SK-N-SH (cell line): ENCODE data around the gene CAP2. TPM values are rescaled to one million over a fixed set of nuclear protein-coding genes. Genes with fewer than 3 reads are reported as not detected.

Experiments
- CTCF ChIA-PET: fragments of 300-600, 350-600 bp; formaldehyde crosslinking; extraction: SDS; loops from one replicate; lab custom pipeline; 2021; lab: Yijun Ruan, JAX
- POLR2A ChIA-PET: fragments of 350-600 bp; sonication (Branson Sonifier 250); formaldehyde crosslinking; extraction: SDS; loops from one replicate; lab custom pipeline; 2020; ENCODE audit warnings: antibody characterized with exemption, inconsistent platforms; lab: Yijun Ruan, JAX
- DNase-seq: peaks from one replicate; pipeline ENCODE4 v3.0.0; 2012
- H2AFZ ChIP-seq: fragments of 200-600 bp; sonication (generic); 2 replicates; pipeline ENCODE4 v1.8.1; 2016; ENCODE audit warnings: antibody characterized with exemption, mild to moderate bottlenecking, low read depth
- H3F3A ChIP-seq: fragments of 200-600 bp; sonication (generic); replicated peaks from 2 replicates; pipeline ENCODE3; 2016; ENCODE audit warnings: antibody characterized with exemption, mild to moderate bottlenecking; ENCODE audit not compliant: insufficient read depth
- H3K27ac ChIP-seq, 2 experiments: fragments of 200-500 bp in 1 of 2; fragments of 200-600 bp in 1 of 2; sonication (Bioruptor generic) in 1 of 2; sonication (generic), shearing (Covaris generic) in 1 of 2; 2 replicates each; pipeline versions ENCODE4 v1.5.1 to v1.6.1; 2014 to 2016; ENCODE audit warnings: low read depth in 2 of 2, inconsistent platforms in 1 of 2, low read length in 1 of 2, mild to moderate bottlenecking in 1 of 2, mixed read lengths in 1 of 2
- H3K27me3 ChIP-seq: fragments of 200-600 bp; sonication (generic), shearing (Covaris generic); 2 replicates; pipeline ENCODE4 v1.6.1; 2016; ENCODE audit warnings: mixed run types; ENCODE audit not compliant: insufficient read depth
- H3K36me3 ChIP-seq, 2 experiments: fragments of 200-500 bp in 1 of 2; fragments of 200-600 bp in 1 of 2; sonication (Bioruptor generic) in 1 of 2; sonication (generic) in 1 of 2; replicated peaks in 1 of 2; 2 replicates each; pipeline versions ENCODE3 to v1.5.1; 2014 to 2016; ENCODE audit warnings: low read length in 1 of 2, mild to moderate bottlenecking in 1 of 2; ENCODE audit not compliant: insufficient read depth in 2 of 2, control insufficient read depth in 1 of 2
- H3K4me1 ChIP-seq, 2 experiments: fragments of 200-500 bp in 1 of 2; fragments of 200-600 bp in 1 of 2; sonication (Bioruptor generic) in 1 of 2; sonication (generic), shearing (Covaris generic) in 1 of 2; 2 replicates each; pipeline versions ENCODE4 v1.5.1 to v1.6.1; 2014 to 2016; ENCODE audit warnings: low read depth in 1 of 2, low read length in 1 of 2, mixed run types in 1 of 2; ENCODE audit not compliant: insufficient read depth in 2 of 2, control insufficient read depth in 1 of 2
- H3K4me2 ChIP-seq: fragments of 200-600 bp; sonication (generic), shearing (Covaris generic); 2 replicates; pipeline ENCODE4 v1.6.1; 2017; ENCODE audit warnings: mixed run types
- H3K4me3 ChIP-seq, 2 experiments: fragments of 200-500 bp in 1 of 2; fragments of 200-600 bp in 1 of 2; sonication (Bioruptor generic) in 1 of 2; sonication (generic), shearing (Covaris generic) in 1 of 2; 2 replicates each; pipeline versions ENCODE4 v1.5.1 to v1.8.1; 2014 to 2016; ENCODE audit warnings: low read depth in 2 of 2, inconsistent platforms in 1 of 2, low read length in 1 of 2, mild to moderate bottlenecking in 1 of 2, mixed read lengths in 1 of 2, moderate library complexity in 1 of 2
- H3K79me2 ChIP-seq: fragments of 200-600 bp; sonication (generic); 2 replicates; pipeline ENCODE4 v1.8.1; 2017; ENCODE audit warnings: mild to moderate bottlenecking; ENCODE audit not compliant: insufficient read depth
- H3K9ac ChIP-seq: fragments of 200-600 bp; sonication (generic); 2 replicates; pipeline ENCODE4 v1.6.1; 2017; ENCODE audit warnings: mixed run types
- H3K9me2 ChIP-seq: fragments of 200-600 bp; sonication (generic); 2 replicates; pipeline ENCODE4 v1.6.1; 2017; ENCODE audit warnings: mixed run types
- H3K9me3 ChIP-seq: fragments of 200-600 bp; sonication (generic); 2 replicates; pipeline ENCODE4 v1.6.1; 2017; ENCODE audit warnings: mixed run types, mild to moderate bottlenecking, moderate library complexity
- H4K20me1 ChIP-seq: fragments of 200-600 bp; sonication (generic); 2 replicates; pipeline ENCODE4 v1.6.1; 2017; ENCODE audit warnings: mild to moderate bottlenecking, mixed run types; ENCODE audit not compliant: insufficient read depth
- CHD2 ChIP-seq: fragments of 150-350 bp; IDR thresholded peaks from 2 replicates; pipeline ENCODE4 v1.6.1; 2018; ENCODE audit warnings: low read length; ENCODE audit not compliant: partially characterized antibody
- ELF1 ChIP-seq: IDR thresholded peaks from 2 replicates; pipeline ENCODE4 v1.4.0; 2012
- EP300 ChIP-seq, 2 experiments: IDR thresholded peaks; 2 replicates each; pipeline versions ENCODE4 v1.4.0 to v1.6.1; 2012; ENCODE audit warnings: borderline replicate concordance in 1 of 2, low read depth in 1 of 2, low read length in 1 of 2
- EZH2phosphoT487 ChIP-seq: fragments of 200-600 bp; sonication (generic); IDR thresholded peaks from 2 replicates; pipeline ENCODE4 v1.6.1; 2017; ENCODE audit warnings: low read depth, mixed run types, mild to moderate bottlenecking, antibody characterized with exemption, moderate library complexity, borderline replicate concordance
- FOXM1 ChIP-seq: IDR thresholded peaks from 2 replicates; pipeline ENCODE4 v1.4.0; 2012; ENCODE audit warnings: low read depth, mild to moderate bottlenecking
- GABPA ChIP-seq: IDR thresholded peaks from 2 replicates; pipeline ENCODE4 v1.4.0; 2012; ENCODE audit warnings: low read depth, mild to moderate bottlenecking
- GATA2 ChIP-seq: sonication (generic); formaldehyde crosslinking; IDR thresholded peaks from 2 replicates; pipeline ENCODE4 v1.5.0; 2020; ENCODE audit warnings: mild to moderate bottlenecking, missing genetic modification reagents
- JUND ChIP-seq: IDR thresholded peaks from 2 replicates; pipeline ENCODE4 v1.4.0; 2012
- MXI1 ChIP-seq: IDR thresholded peaks from 2 replicates; pipeline ENCODE4 v1.6.1; 2012; ENCODE audit warnings: mild to moderate bottlenecking, low read depth, low read length, improper control_type of control experiment
- NFIC ChIP-seq: IDR thresholded peaks from 2 replicates; pipeline ENCODE4 v1.4.0; 2012; ENCODE audit warnings: borderline replicate concordance
- RAD21 ChIP-seq: IDR thresholded peaks from 2 replicates; pipeline ENCODE4 v1.6.1; 2012; ENCODE audit warnings: mild to moderate bottlenecking, low read length
- RCOR1 ChIP-seq: fragments of 150-350 bp; IDR thresholded peaks from 2 replicates; pipeline ENCODE4 v1.6.1; 2017; ENCODE audit warnings: antibody characterized with exemption, low read length
- RFX5 ChIP-seq: IDR thresholded peaks from 2 replicates; pipeline ENCODE4 v1.6.1; 2012; ENCODE audit warnings: mild to moderate bottlenecking, improper control_type of control experiment, low read length
- RXRA ChIP-seq: IDR thresholded peaks from 2 replicates; pipeline ENCODE4 v1.4.0; 2012; ENCODE audit warnings: low read depth, mild to moderate bottlenecking, borderline replicate concordance
- SMC3 ChIP-seq: IDR thresholded peaks from 2 replicates; pipeline ENCODE4 v1.6.1; 2012; ENCODE audit warnings: low read depth, low read length, improper control_type of control experiment
- TAF1 ChIP-seq: IDR thresholded peaks from 2 replicates; pipeline ENCODE4 v1.6.1; 2012; ENCODE audit warnings: low read depth, mild to moderate bottlenecking, low read length, moderate library complexity, borderline replicate concordance
- WGBS: methylation state at CpG from one replicate; pipeline ENCODE4 v1.1.6; 2017; ENCODE audit warnings: low lambda C conversion rate; 5-methylcytosine and 5-hydroxymethylcytosine counted together
- polyA plus RNA-seq, 3 experiments: library from polyadenylated mRNA; depleted of rRNA; stranded (reverse); fragments of >200 nt; gene quantifications; 2 replicates each; pipeline ENCODE4 v1.2.3, GENCODE V29; 2012
- TF ChIP-seq, protein P1 (sequence below): IDR thresholded peaks from 2 replicates; pipeline ENCODE4; 2012
- TF ChIP-seq, protein P2 (sequence below): fragments of 150-350 bp; IDR thresholded peaks from 2 replicates; pipeline ENCODE4 v1.6.1; 2017; ENCODE audit warnings: antibody characterized with exemption, low read length, low read depth, borderline replicate concordance
- TF ChIP-seq, protein P3 (sequence below): fragments of 200-600 bp; sonication (generic); IDR thresholded peaks from 2 replicates; pipeline ENCODE4 v1.6.1; 2017; ENCODE audit warnings: antibody characterized with exemption, mild to moderate bottlenecking, moderate library complexity
- TF ChIP-seq, protein P4 (sequence below): IDR thresholded peaks from 2 replicates; pipeline ENCODE4 v1.4.0; 2012; ENCODE audit warnings: low read depth, borderline replicate concordance

The CAP2 gene
- polyA plus RNA-seq, 1 of the 3 experiments (the other 2 are of a cell fraction): 8.5 TPM

DNA sequence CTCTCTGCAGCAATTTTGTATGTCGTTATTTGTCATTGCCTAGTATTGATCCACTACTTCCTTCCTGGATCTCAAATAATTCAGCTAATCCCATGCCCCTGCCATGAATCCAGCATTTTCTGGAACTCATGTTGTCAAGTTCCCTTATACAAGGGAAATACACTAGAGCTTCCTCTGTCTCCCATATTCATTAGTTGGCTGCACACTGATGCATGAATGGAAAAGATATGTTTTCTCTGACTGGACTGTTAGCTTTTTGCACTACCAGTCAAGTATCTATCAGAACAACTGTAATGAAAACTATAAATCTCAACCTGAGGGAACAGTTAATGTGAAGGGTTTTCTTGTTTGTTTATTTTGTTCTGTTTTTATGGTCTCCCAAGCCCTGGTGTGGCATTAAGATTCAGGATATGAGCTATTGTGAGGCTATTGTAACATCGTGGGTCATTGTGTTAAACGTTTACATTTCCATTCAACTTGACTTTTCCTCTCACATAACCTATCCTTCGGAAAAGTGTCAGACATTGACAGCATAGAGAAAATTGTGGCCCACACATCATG, 104.2 kb downstream of the CAP2 start:
- no peaks in the 10 kb centered on the region for H3K9me2 ChIP-seq
- H3K4me1 ChIP-seq: peaks cover 0 to 2% of the 10 kb centered on the region in 2 experiments; a peak in 2 of 4 replicates
- H2AFZ ChIP-seq: no peak overlapping the region
- ChIA-PET CTCF (no interaction called here), POLR2A (no interaction called here)
- WGBS: 83% methylated on average over 4 of the region's 4 CpGs
- no peaks in the 10 kb centered on the region for H3K36me3 ChIP-seq
- H4K20me1 ChIP-seq: no peaks in the 10 kb centered on the region
- H3K9me3 ChIP-seq: no peaks in the 10 kb centered on the region
- no peak overlapping the region for H3K9ac ChIP-seq
- H3K4me2 ChIP-seq: no peak overlapping the region
- H3K27me3 ChIP-seq: no peaks in the 10 kb centered on the region
- DNase-seq: no peak
- H3K79me2 ChIP-seq: no peaks in the 10 kb centered on the region
- no peak overlapping the region for H3K4me3 ChIP-seq
- no peaks in the 10 kb centered on the region for H3F3A ChIP-seq
- TF ChIP-seq, protein P1, sequence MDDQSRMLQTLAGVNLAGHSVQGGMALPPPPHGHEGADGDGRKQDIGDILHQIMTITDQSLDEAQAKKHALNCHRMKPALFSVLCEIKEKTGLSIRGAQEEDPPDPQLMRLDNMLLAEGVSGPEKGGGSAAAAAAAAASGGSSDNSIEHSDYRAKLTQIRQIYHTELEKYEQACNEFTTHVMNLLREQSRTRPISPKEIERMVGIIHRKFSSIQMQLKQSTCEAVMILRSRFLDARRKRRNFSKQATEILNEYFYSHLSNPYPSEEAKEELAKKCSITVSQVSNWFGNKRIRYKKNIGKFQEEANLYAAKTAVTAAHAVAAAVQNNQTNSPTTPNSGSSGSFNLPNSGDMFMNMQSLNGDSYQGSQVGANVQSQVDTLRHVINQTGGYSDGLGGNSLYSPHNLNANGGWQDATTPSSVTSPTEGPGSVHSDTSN: no peak
- TF ChIP-seq, protein P2, sequence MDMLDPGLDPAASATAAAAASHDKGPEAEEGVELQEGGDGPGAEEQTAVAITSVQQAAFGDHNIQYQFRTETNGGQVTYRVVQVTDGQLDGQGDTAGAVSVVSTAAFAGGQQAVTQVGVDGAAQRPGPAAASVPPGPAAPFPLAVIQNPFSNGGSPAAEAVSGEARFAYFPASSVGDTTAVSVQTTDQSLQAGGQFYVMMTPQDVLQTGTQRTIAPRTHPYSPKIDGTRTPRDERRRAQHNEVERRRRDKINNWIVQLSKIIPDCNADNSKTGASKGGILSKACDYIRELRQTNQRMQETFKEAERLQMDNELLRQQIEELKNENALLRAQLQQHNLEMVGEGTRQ: no peak
- no peak for TF ChIP-seq RCOR1
- no peak for TF ChIP-seq CHD2
- no peak for TF ChIP-seq GATA2 (CRISPR knock-in tag)
- no peak for TF ChIP-seq ELF1
- TF ChIP-seq MXI1: no peak
- TF ChIP-seq GABPA: no peak
- TF ChIP-seq FOXM1: no peak
- TF ChIP-seq, protein P3, sequence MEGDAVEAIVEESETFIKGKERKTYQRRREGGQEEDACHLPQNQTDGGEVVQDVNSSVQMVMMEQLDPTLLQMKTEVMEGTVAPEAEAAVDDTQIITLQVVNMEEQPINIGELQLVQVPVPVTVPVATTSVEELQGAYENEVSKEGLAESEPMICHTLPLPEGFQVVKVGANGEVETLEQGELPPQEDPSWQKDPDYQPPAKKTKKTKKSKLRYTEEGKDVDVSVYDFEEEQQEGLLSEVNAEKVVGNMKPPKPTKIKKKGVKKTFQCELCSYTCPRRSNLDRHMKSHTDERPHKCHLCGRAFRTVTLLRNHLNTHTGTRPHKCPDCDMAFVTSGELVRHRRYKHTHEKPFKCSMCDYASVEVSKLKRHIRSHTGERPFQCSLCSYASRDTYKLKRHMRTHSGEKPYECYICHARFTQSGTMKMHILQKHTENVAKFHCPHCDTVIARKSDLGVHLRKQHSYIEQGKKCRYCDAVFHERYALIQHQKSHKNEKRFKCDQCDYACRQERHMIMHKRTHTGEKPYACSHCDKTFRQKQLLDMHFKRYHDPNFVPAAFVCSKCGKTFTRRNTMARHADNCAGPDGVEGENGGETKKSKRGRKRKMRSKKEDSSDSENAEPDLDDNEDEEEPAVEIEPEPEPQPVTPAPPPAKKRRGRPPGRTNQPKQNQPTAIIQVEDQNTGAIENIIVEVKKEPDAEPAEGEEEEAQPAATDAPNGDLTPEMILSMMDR: no peak
- TF ChIP-seq, protein P4, sequence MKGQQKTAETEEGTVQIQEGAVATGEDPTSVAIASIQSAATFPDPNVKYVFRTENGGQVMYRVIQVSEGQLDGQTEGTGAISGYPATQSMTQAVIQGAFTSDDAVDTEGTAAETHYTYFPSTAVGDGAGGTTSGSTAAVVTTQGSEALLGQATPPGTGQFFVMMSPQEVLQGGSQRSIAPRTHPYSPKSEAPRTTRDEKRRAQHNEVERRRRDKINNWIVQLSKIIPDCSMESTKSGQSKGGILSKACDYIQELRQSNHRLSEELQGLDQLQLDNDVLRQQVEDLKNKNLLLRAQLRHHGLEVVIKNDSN: no peak
- no peak for TF ChIP-seq TAF1
- no peak for TF ChIP-seq RAD21
- TF ChIP-seq RXRA: no peak
- no peak overlapping the region for H3K27ac ChIP-seq

DNA sequence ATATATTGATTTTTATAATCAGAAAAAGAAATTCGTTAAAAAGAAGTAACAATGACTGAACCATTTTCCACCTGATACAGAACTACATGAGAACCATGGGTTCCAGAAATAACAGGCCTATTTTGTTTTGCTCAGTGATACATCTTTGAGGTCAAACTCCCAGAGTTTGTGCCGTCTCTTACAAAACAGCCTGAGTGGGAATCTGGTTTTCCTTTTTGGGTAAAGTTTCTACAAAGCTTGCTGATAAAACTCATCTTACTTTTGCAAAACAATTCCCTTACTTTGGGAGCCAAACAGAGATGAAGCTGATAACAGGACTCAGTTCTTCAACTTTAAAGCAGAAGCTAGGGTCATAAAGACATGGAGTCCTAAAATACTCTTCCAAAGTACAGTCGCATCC, 108.0 kb downstream of the CAP2 start:
- Histone ChIP-seq H3K9me2 (no peaks in the 10 kb centered on the region), H3K9me3 (no peaks in the 10 kb centered on the region), H3K27me3 (no peaks in the 10 kb centered on the region), H3K36me3 (no peaks in the 10 kb centered on the region), H4K20me1 (no peaks in the 10 kb centered on the region), H2AFZ (no peak overlapping the region), H3K79me2 (no peaks in the 10 kb centered on the region), H3K4me3 (no peak overlapping the region), H3K9ac (no peak overlapping the region), H3K4me1 (no peaks in the 10 kb centered on the region), H3K4me2 (no peak overlapping the region), H3F3A (peaks cover 6% of the 10 kb centered on the region), H3K27ac (no peak overlapping the region)
- POLR2A ChIA-PET: no interaction called here
- 84% methylated on average over 3 of the region's 3 CpGs for WGBS
- CTCF ChIA-PET: interaction anchor here (1.0 kb wide), 1 partner anchor 10 kb away, joined by 3 read pairs; no protein-coding TSS in a partner anchor
- no peak for DNase-seq
- TF ChIP-seq, protein P3: no peak
- TF ChIP-seq NFIC (no peak), EP300 (IDR thresholded peaks at IDR 0.05; ENCODE audit: borderline replicate concordance in 1 of 2, low read depth in 1 of 2, low read length in 1 of 2) (no peak), RFX5 (no peak), EZH2phosphoT487 (no peak), CHD2 (no peak), JUND (no peak), RXRA (no peak), SMC3 (no peak)
- TF ChIP-seq, protein P1: no peak
